HepG2 (cell line): ENCODE data around the gene SH3GL1. TPM values are rescaled to one million over a fixed set of nuclear protein-coding genes. Genes with fewer than 3 reads are reported as not detected.

ENCODE experiments used
- ERF ChIP-seq: IDR thresholded peaks from 2 replicates; pipeline ENCODE4 v1.6.1; 2018; ENCODE audit warnings: missing biosample characterization, missing genetic modification reagents
- HNRNPH1 ChIP-seq: fragments of 200-400 bp; formaldehyde crosslinking; optimal IDR thresholded peaks from 2 replicates; pipeline ENCODE3; 2017; ENCODE audit warnings: mild to moderate bottlenecking, low read depth, low read length
- HNRNPK ChIP-seq: fragments of 200-400 bp; formaldehyde crosslinking; IDR thresholded peaks from 2 replicates; pipeline ENCODE4 v1.6.1; 2018; ENCODE audit warnings: low read length, low read depth, moderate library complexity, mild to moderate bottlenecking; ENCODE audit not compliant: poor library complexity, severe bottlenecking
- KDM3A ChIP-seq: IDR thresholded peaks from 2 replicates; pipeline ENCODE4 v1.6.1; 2018; ENCODE audit warnings: low read depth, missing compliant biosample characterization
- PHB2 ChIP-seq: fragments of 450-650 bp; IDR thresholded peaks from 2 replicates; pipeline ENCODE4 v1.6.1; 2018; ENCODE audit not compliant: partially characterized antibody
- SMAD1 ChIP-seq: sonication (generic); formaldehyde crosslinking; IDR thresholded peaks from 2 replicates; pipeline ENCODE4 v1.4.0; 2020; ENCODE audit warnings: missing genetic modification reagents, low read depth, mild to moderate bottlenecking, borderline replicate concordance
- TOPORS ChIP-seq: sonication (generic); formaldehyde crosslinking; IDR thresholded peaks from 2 replicates; pipeline ENCODE4 v1.8.0; 2023; ENCODE audit warnings: mild to moderate bottlenecking, missing genetic modification reagents
- ZNF678 ChIP-seq: sonication (generic); formaldehyde crosslinking; IDR thresholded peaks from 2 replicates; pipeline ENCODE4 v1.4.0; 2020; ENCODE audit warnings: mild to moderate bottlenecking, missing genetic modification reagents
- ZNF772 ChIP-seq: sonication (generic); formaldehyde crosslinking; IDR thresholded peaks from 2 replicates; pipeline ENCODE4 v1.5.0; 2020; ENCODE audit warnings: mild to moderate bottlenecking, missing genetic modification reagents
- polyA plus RNA-seq, 8 experiments: library from polyadenylated mRNA; depleted of rRNA in 3 of 8; stranded (reverse) in 7 of 8; unstranded in 1 of 8; fragments of >200 nt; fragmentation: Illumina TruSeq in 4 of 8; extraction: Trizol in 4 of 8; gene quantifications; 2 replicates each; pipeline versions ENCODE4 v1.2.1 to v1.2.3, GENCODE V29; 2011 to 2016; ENCODE audit warnings: low read depth in 4 of 8, missing spikeins in 1 of 8, mixed read lengths in 1 of 8; ENCODE audit not compliant: insufficient read depth in 1 of 8
- total RNA-seq, 5 experiments: library from RNA; depleted of rRNA; stranded (reverse); fragments of >200 nt; fragmentation: Illumina TruSeq; extraction: Trizol; gene quantifications; 2 replicates each; pipeline ENCODE4 v1.2.3, GENCODE V29; 2016; ENCODE audit warnings: low read depth in 1 of 5
- TF ChIP-seq, protein P1 (sequence below): sonication (generic); formaldehyde crosslinking; IDR thresholded peaks from 2 replicates; pipeline ENCODE4 v1.4.0; 2020; ENCODE audit warnings: missing genetic modification reagents
- TF ChIP-seq, protein P2 (sequence below): sonication (generic); IDR thresholded peaks from 2 replicates; pipeline ENCODE4 v1.6.1; 2016; ENCODE audit warnings: low read depth, borderline replicate concordance
- TF ChIP-seq, protein P3 (sequence below): sonication (generic); formaldehyde crosslinking; IDR thresholded peaks from 2 replicates; pipeline ENCODE4 v1.8.0; 2022; ENCODE audit warnings: missing genetic modification reagents, mild to moderate bottlenecking, inconsistent platforms, borderline replicate concordance
- TF ChIP-seq, protein P4 (sequence below): IDR thresholded peaks from 2 replicates; pipeline ENCODE4 v1.6.1; 2016; ENCODE audit warnings: low read depth, control low read depth
- TF ChIP-seq, protein P5 (sequence below): sonication (generic); formaldehyde crosslinking; IDR thresholded peaks from 2 replicates; pipeline ENCODE4 v1.4.0; 2020; ENCODE audit warnings: missing genetic modification reagents

The SH3GL1 gene
- total and polyA plus RNA-seq, 2 of the 13 experiments (the other 11 are each of a cell fraction or from before 2014, with no cell fraction given) = 33.0 to 45.1 TPM

DNA sequence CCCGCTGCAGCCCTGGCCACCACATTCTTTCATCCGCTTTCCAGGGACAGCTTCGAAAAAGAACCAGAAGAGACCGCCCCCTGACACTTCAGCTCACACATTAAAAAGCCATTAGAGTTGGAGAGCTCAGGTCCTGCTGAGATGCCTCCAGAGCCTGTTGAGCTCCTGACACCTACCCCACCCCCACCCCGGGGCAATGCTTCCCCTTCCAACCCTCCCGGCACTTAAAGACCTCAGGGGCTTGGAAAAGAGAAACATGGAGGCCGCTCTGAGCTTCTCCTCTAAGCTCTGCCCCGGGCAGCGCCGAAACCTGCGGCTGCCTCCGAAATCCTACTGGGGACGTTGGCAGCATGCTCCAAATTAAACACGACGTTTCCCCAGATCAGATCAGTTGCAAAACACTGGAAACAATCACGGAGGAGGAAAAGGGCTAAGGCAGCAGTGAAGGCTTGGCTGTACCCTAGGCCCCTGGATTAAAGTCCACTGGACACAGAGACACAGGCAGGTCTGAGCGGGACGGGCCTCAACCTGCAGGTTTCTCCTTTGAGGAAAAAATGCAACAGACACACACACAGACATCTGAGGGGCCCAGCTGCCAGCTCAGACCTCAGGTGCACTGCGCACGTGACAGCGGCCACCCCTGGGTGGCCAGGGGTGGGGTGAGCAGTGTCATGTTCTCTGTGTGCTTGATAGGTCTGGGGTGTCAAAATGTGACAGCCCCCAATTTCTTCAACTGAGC lies 9.6 kb downstream of the SH3GL1 start (continued):
- TF ChIP-seq, protein P1, sequence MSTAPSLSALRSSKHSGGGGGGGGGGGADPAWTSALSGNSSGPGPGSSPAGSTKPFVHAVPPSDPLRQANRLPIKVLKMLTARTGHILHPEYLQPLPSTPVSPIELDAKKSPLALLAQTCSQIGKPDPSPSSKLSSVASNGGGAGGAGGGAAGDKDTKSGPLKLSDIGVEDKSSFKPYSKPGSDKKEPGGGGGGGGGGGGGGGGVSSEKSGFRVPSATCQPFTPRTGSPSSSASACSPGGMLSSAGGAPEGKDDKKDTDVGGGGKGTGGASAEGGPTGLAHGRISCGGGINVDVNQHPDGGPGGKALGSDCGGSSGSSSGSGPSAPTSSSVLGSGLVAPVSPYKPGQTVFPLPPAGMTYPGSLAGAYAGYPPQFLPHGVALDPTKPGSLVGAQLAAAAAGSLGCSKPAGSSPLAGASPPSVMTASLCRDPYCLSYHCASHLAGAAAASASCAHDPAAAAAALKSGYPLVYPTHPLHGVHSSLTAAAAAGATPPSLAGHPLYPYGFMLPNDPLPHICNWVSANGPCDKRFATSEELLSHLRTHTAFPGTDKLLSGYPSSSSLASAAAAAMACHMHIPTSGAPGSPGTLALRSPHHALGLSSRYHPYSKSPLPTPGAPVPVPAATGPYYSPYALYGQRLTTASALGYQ (CRISPR knock-in tag) = peak; percentile 72
- TF ChIP-seq ZNF772 (CRISPR knock-in tag) (peak; percentile 48; the same call in 1 of the 2 replicates), HNRNPH1 (no peak), KDM3A (CRISPR knock-in tag) (peak; percentile 64; the same call in 1 of the 2 replicates), TOPORS (CRISPR knock-in tag) (no peak), PHB2 (no peak), ERF (peak; percentile 59; the same call in 1 of the 2 replicates), SMAD1 (CRISPR knock-in tag) (no peak), ZNF678 (CRISPR knock-in tag) (no peak), HNRNPK (no peak)
- TF ChIP-seq, protein P2, sequence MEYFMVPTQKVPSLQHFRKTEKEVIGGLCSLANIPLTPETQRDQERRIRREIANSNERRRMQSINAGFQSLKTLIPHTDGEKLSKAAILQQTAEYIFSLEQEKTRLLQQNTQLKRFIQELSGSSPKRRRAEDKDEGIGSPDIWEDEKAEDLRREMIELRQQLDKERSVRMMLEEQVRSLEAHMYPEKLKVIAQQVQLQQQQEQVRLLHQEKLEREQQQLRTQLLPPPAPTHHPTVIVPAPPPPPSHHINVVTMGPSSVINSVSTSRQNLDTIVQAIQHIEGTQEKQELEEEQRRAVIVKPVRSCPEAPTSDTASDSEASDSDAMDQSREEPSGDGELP = peak; percentile 91
- TF ChIP-seq, protein P3, sequence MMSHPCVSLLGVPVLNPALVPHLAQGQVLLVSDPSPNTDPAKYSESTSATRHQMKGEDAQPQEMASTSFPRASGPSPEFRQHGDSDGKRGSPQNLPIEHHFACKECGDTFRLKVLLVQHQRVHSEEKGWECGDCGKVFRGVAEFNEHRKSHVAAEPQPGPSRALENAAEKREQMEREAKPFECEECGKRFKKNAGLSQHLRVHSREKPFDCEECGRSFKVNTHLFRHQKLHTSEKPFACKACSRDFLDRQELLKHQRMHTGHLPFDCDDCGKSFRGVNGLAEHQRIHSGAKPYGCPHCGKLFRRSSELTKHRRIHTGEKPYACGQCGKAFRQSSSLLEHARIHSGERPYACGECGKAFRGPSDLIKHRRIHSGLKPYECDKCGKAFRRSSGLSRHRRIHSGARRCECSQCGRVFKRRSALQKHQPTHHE = no peak
- TF ChIP-seq, protein P4, sequence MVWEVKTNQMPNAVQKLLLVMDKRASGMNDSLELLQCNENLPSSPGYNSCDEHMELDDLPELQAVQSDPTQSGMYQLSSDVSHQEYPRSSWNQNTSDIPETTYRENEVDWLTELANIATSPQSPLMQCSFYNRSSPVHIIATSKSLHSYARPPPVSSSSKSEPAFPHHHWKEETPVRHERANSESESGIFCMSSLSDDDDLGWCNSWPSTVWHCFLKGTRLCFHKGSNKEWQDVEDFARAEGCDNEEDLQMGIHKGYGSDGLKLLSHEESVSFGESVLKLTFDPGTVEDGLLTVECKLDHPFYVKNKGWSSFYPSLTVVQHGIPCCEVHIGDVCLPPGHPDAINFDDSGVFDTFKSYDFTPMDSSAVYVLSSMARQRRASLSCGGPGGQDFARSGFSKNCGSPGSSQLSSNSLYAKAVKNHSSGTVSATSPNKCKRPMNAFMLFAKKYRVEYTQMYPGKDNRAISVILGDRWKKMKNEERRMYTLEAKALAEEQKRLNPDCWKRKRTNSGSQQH (CRISPR knock-in tag) = peak; percentile 66; the same call in 1 of the 2 replicates
- TF ChIP-seq, protein P5, sequence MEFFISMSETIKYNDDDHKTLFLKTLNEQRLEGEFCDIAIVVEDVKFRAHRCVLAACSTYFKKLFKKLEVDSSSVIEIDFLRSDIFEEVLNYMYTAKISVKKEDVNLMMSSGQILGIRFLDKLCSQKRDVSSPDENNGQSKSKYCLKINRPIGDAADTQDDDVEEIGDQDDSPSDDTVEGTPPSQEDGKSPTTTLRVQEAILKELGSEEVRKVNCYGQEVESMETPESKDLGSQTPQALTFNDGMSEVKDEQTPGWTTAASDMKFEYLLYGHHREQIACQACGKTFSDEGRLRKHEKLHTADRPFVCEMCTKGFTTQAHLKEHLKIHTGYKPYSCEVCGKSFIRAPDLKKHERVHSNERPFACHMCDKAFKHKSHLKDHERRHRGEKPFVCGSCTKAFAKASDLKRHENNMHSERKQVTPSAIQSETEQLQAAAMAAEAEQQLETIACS (CRISPR knock-in tag) = peak; percentile 59; the same call in 1 of the 2 replicates
